ENCODE data around the gene DAPK3. TPM values are rescaled to one million over a fixed set of nuclear protein-coding genes. Genes with fewer than 3 reads are reported as not detected.

DAPK3 gene
- total RNA-seq, 2 donors from 2014 or later, result 167 to 241 TPM

- Histone ChIP-seq H3K4me3 (no peak overlapping the region), H3K27ac (no peak overlapping the region), H3K4me1 (ENCODE audit: control insufficient read depth in 1 of 2, low read depth in 2 of 2) (no peaks in the 10 kb centered on the region), H3K9me3 (no peaks in the 10 kb centered on the region), H3K27me3 (replicated peaks; ENCODE audit: insufficient read depth) (no peaks in the 10 kb centered on the region), H3K36me3 (no peaks in the 10 kb centered on the region)
- ATAC-seq (ENCODE audit: insufficient number of reproducible peaks, low FRiP score, low read depth) (no peak), DNase-seq (ENCODE audit: low spot score) (no peak)
- TF ChIP-seq CTCF (IDR thresholded peaks at IDR 0.05), result no peak
These were observed 24.7 kb upstream of the DAPK3 start for GRCh38 chr19:3995607-3996006.

DNA sequence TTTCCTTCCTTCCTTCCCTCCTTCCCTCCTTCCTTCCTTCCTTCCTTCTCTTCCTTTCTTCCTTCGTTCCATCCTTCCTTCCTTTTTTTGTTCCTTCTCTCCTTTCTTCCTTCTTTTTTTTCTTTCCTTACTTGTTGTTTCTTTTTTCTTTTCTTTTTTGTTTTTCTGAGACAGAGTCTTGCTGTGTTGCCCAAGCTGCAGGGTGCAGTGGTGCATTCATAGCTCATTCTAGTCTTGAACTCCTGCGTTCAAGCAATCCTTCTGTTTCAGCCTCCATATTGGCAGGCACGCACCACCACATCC lies 19.9 kb upstream of the DAPK3 start:
- H3K27ac ChIP-seq, result no peak overlapping the region
- no peak overlapping the region for H3K4me3 ChIP-seq
- no peak for TF ChIP-seq CTCF (IDR thresholded peaks at IDR 0.05)
- no peaks in the 10 kb centered on the region for H3K9me3 ChIP-seq
- H3K27me3 ChIP-seq (replicated peaks; ENCODE audit: insufficient read depth), result no peaks in the 10 kb centered on the region
- ATAC-seq (ENCODE audit: insufficient number of reproducible peaks, low FRiP score, low read depth) (no peak), DNase-seq (ENCODE audit: low spot score) (no peak)
- peaks cover 19% of the 10 kb centered on the region in 2 donors for H3K4me1 ChIP-seq (ENCODE audit: control insufficient read depth in 1 of 2, low read depth in 2 of 2)
- H3K36me3 ChIP-seq, result no peaks in the 10 kb centered on the region

DNA sequence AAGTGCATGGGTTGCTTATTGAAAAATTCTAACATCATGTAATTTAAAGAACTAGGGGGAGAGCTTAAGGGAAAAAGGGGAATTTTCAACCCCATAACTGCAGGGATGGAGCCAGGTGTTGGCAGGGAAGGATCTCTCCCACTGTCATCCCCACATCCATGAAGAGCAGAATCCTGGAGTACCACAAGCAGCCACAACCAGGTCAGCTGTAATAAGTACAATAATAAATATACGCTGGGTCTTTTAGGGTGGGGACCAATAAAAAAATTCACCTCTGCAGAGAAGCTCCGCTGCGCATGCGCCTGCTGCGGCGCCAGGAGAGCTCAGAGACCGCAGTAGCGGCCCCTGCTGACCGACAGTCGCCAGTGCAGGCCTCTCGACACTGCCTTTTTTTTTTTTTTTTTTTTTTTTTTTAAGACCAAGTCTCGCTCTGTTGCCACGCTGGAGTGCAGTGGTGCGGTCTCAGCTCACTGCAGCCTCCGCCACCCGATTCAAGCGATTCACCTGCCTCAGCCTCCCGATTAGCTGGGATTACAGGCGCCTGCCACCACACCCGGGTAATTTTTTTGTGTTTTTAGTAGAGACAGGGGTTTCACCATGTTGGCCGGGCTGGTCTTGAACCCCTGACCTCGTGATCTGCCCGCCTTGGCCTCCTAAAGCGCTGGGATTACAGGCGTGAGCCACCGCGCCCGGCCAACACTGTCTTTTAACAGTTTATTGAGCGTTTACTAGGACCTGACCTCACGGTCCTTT lies 16.9 kb upstream of the DAPK3 start:
- peak; percentile 53 for DNase-seq (ENCODE audit: low spot score)
- TF ChIP-seq CTCF (IDR thresholded peaks at IDR 0.05), result peak; percentile 68
- H3K36me3 ChIP-seq, result peaks cover 13% of the 10 kb centered on the region
- no peaks in the 10 kb centered on the region for H3K27me3 ChIP-seq (replicated peaks; ENCODE audit: insufficient read depth)
- H3K9me3 ChIP-seq, result no peaks in the 10 kb centered on the region
- H3K4me3 ChIP-seq, result peak overlapping the region; percentile 86
- no peak overlapping the region for H3K27ac ChIP-seq
- peak; percentile 6 for ATAC-seq (ENCODE audit: insufficient number of reproducible peaks, low FRiP score, low read depth)
- H3K4me1 ChIP-seq (ENCODE audit: control insufficient read depth in 1 of 2, low read depth in 2 of 2), result peaks cover 32 to 40% of the 10 kb centered on the region in 2 donors

DNA sequence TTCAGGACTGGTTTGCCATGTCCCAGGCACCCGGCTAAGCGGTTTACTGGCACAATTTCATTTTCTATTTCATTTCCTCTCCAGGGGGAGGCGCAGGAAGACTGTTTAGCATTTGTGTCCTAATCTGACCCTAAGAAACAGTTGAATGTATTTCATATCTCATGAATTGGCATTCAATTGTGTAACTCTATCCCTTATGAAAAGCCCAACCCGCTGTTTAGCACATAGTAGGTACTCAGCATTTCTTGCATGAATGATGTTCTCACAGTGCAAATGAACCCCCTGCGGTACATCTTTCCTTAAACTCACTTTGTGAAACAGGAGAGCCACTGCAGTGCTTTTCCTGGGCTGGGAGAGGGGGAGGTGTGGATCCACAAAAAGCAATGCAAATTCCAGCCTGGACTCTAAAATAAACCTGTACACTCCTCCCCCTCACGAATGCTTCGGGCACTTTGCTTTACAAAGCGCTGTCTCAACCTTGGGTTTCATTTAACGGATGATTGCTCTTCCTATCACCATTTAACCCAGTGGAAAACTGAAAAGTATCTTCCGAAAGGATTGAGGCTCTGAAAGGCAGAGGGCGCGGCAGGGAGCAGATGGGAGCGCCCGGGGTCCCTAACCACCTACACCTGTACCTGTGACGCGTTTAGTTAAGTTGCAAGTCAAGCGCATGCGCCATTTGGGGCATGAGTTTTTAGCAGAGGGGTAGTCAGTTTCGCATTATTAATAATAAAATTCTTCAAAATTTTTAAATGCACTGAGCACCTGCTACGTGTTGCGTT lies 15.6 kb upstream of the DAPK3 start:
- Histone ChIP-seq H3K36me3 (peaks cover 26% of the 10 kb centered on the region), H3K27me3 (replicated peaks; ENCODE audit: insufficient read depth) (no peaks in the 10 kb centered on the region), H3K4me1 (ENCODE audit: control insufficient read depth in 1 of 2, low read depth in 2 of 2) (peaks cover 32 to 44% of the 10 kb centered on the region in 2 donors), H3K27ac (peak overlapping the region; percentile 21 to 56), H3K9me3 (no peaks in the 10 kb centered on the region), H3K4me3 (peak overlapping the region; percentile 86)
- DNase-seq (ENCODE audit: low spot score) (no peak), ATAC-seq (ENCODE audit: insufficient number of reproducible peaks, low FRiP score, low read depth) (no peak)
- TF ChIP-seq CTCF (IDR thresholded peaks at IDR 0.05), result peak; percentile 52

GRCh38 chr19:3985643-3986259 lies 14.9 kb upstream of the DAPK3 start:
- H3K27ac ChIP-seq, result peak overlapping the region; percentile 21 to 94
- no peak for TF ChIP-seq CTCF (IDR thresholded peaks at IDR 0.05)
- H3K36me3 ChIP-seq, result peaks cover 33% of the 10 kb centered on the region
- H3K27me3 ChIP-seq (replicated peaks; ENCODE audit: insufficient read depth), result no peaks in the 10 kb centered on the region
- DNase-seq (ENCODE audit: low spot score), result no peak
- peaks cover 32 to 44% of the 10 kb centered on the region in 2 donors for H3K4me1 ChIP-seq (ENCODE audit: control insufficient read depth in 1 of 2, low read depth in 2 of 2)
- no peak for ATAC-seq (ENCODE audit: insufficient number of reproducible peaks, low FRiP score, low read depth)
- peak overlapping the region; percentile 86 for H3K4me3 ChIP-seq
- H3K9me3 ChIP-seq, result no peaks in the 10 kb centered on the region

Measured in thoracic aorta (tissue), 2 donors.